IMR-90 (cell line): ENCODE data around the gene IFRD1. TPM values are rescaled to one million over a fixed set of nuclear protein-coding genes. Genes with fewer than 3 reads are reported as not detected.

Source experiments
- ATAC-seq: fragments of 200-7000 bp; cut with Tn5 transposase; 2 replicates; pipeline ENCODE4 v1.9.1; 2020; ENCODE audit warnings: low read depth, mild to moderate bottlenecking, moderate library complexity
- BruUV-seq: library from RNA; stranded (reverse); fragments of 400-500 nt; replicated peaks from 2 replicates; lab custom pipeline; 2021; lab: Mats Ljungman, UMichigan
- CTCF ChIA-PET: fragments of 300-600 bp; formaldehyde crosslinking; extraction: SDS; loops from one replicate; lab custom pipeline; 2021; ENCODE audit warnings: antibody characterized with exemption; lab: Yijun Ruan, JAX
- POLR2A ChIA-PET: fragments of 300-600 bp; sonication (Branson Sonifier 250); formaldehyde crosslinking; loops from one replicate; lab custom pipeline; 2022; ENCODE audit warnings: antibody characterized with exemption; ENCODE audit not compliant: unreplicated experiment; lab: Charles Lee
- DNase-seq: peaks from one replicate; pipeline ENCODE4 v3.0.0; 2013
- H2AFZ ChIP-seq: replicated peaks from 2 replicates; pipeline ENCODE3; 2013; ENCODE audit warnings: low read length, mild to moderate bottlenecking; ENCODE audit not compliant: poor library complexity
- H2AK5ac ChIP-seq: 2 replicates; pipeline ENCODE4 v1.6.1; 2013; ENCODE audit warnings: low read depth, low read length, inconsistent platforms
- H2AK9ac ChIP-seq: replicated peaks from 2 replicates; pipeline ENCODE3; 2013; ENCODE audit warnings: mild to moderate bottlenecking, low read depth, low read length, moderate library complexity; ENCODE audit not compliant: poor library complexity
- H2BK120ac ChIP-seq: 2 replicates; pipeline ENCODE4 v1.6.1; 2013; ENCODE audit warnings: low read depth, low read length, inconsistent platforms
- H2BK15ac ChIP-seq: 3 replicates; pipeline ENCODE4 v1.6.1; 2013; ENCODE audit warnings: low read depth, low read length, inconsistent platforms
- H2BK20ac ChIP-seq: 2 replicates; pipeline ENCODE4 v1.6.1; 2013; ENCODE audit warnings: low read depth, mild to moderate bottlenecking, inconsistent platforms, low read length, moderate library complexity
- H2BK5ac ChIP-seq: 2 replicates; pipeline ENCODE4 v1.6.1; 2013; ENCODE audit warnings: mild to moderate bottlenecking, low read depth, low read length, inconsistent platforms; ENCODE audit not compliant: poor library complexity, severe bottlenecking
- H3K14ac ChIP-seq: replicated peaks from 2 replicates; pipeline ENCODE4 v1.6.1; 2013; ENCODE audit warnings: low read depth, low read length, inconsistent platforms
- H3K18ac ChIP-seq: 2 replicates; pipeline ENCODE4 v1.6.1; 2013; ENCODE audit warnings: low read depth, low read length, control low read depth
- H3K23ac ChIP-seq: 2 replicates; pipeline ENCODE4 v1.6.1; 2013; ENCODE audit warnings: low read depth, low read length, inconsistent platforms
- H3K27ac ChIP-seq: 2 replicates; pipeline ENCODE4 v1.5.1; 2013; ENCODE audit warnings: mild to moderate bottlenecking, control low read depth, low read length; ENCODE audit not compliant: insufficient read depth
- H3K27me3 ChIP-seq: 2 replicates; pipeline ENCODE4 v1.6.1; 2013; ENCODE audit warnings: low read length; ENCODE audit not compliant: control insufficient read depth, insufficient read depth
- H3K36me3 ChIP-seq: 2 replicates; pipeline ENCODE4 v1.6.1; 2013; ENCODE audit warnings: low read length, mixed read lengths; ENCODE audit not compliant: control insufficient read depth, insufficient read depth
- H3K4ac ChIP-seq: 2 replicates; pipeline ENCODE4 v1.6.1; 2013; ENCODE audit warnings: low read depth, low read length, inconsistent platforms
- H3K4me1 ChIP-seq: 2 replicates; pipeline ENCODE4 v1.6.1; 2013; ENCODE audit warnings: low read length, mixed read lengths; ENCODE audit not compliant: control insufficient read depth, insufficient read depth
- H3K4me2 ChIP-seq: 2 replicates; pipeline ENCODE4 v1.6.1; 2013; ENCODE audit warnings: low read depth, mild to moderate bottlenecking, control low read depth, low read length, moderate library complexity
- H3K4me3 ChIP-seq: 2 replicates; pipeline ENCODE4 v1.5.1; 2013; ENCODE audit warnings: low read depth, mild to moderate bottlenecking, control low read depth, low read length, moderate library complexity; ENCODE audit not compliant: insufficient read depth
- H3K56ac ChIP-seq: 2 replicates; pipeline ENCODE4 v1.6.1; 2013; ENCODE audit warnings: low read length, inconsistent platforms; ENCODE audit not compliant: insufficient read depth; ENCODE audit errors: extremely low read depth
- H3K79me1 ChIP-seq, 2 experiments: 2 replicates each; pipeline ENCODE4 v1.6.1; 2013; ENCODE audit warnings: low read length in 2 of 2, inconsistent platforms in 1 of 2, low read depth in 1 of 2
- H3K9ac ChIP-seq: 2 replicates; pipeline ENCODE4 v1.6.1; 2013; ENCODE audit warnings: low read depth, low read length, control low read depth
- H3K9me1 ChIP-seq: 2 replicates; pipeline ENCODE4 v1.6.1; 2013; ENCODE audit warnings: low read length, inconsistent platforms; ENCODE audit not compliant: insufficient read depth
- H3K9me3 ChIP-seq: 2 replicates; pipeline ENCODE4 v1.6.1; 2013; ENCODE audit warnings: low read length; ENCODE audit not compliant: control insufficient read depth, insufficient read depth
- H4K20me1 ChIP-seq: 2 replicates; pipeline ENCODE4 v1.6.1; 2013; ENCODE audit warnings: low read length, inconsistent platforms; ENCODE audit not compliant: insufficient read depth
- H4K5ac ChIP-seq: 2 replicates; pipeline ENCODE4 v1.6.1; 2013; ENCODE audit warnings: mild to moderate bottlenecking, low read depth, low read length, control low read depth
- H4K8ac ChIP-seq, 2 experiments: 2 replicates each; pipeline ENCODE4 v1.6.1; 2013; ENCODE audit warnings: low read depth in 2 of 2, low read length in 2 of 2, control low read depth in 1 of 2, inconsistent platforms in 1 of 2
- H4K91ac ChIP-seq: 2 replicates; pipeline ENCODE4 v1.6.1; 2013; ENCODE audit warnings: low read depth, low read length, inconsistent platforms; ENCODE audit not compliant: insufficient read depth
- BHLHE40 ChIP-seq: fragments of 150-350 bp; IDR thresholded peaks from 2 replicates; pipeline ENCODE4 v1.6.1; 2016; ENCODE audit warnings: mild to moderate bottlenecking, low read depth, low read length
- CEBPB ChIP-seq: IDR thresholded peaks from 2 replicates; pipeline ENCODE4 v1.6.1; 2012; ENCODE audit warnings: low read depth, low read length, improper control_type of control experiment
- CHD1 ChIP-seq: IDR thresholded peaks from 2 replicates; pipeline ENCODE4 v1.6.1; 2012; ENCODE audit warnings: low read depth, low read length, improper control_type of control experiment
- FOS ChIP-seq: fragments of 150-350 bp; IDR thresholded peaks from 2 replicates; pipeline ENCODE4 v1.6.1; 2016; ENCODE audit warnings: low read depth, low read length
- MAFK ChIP-seq: IDR thresholded peaks from 2 replicates; pipeline ENCODE4 v1.6.1; 2012; ENCODE audit warnings: low read depth, low read length, improper control_type of control experiment
- MAZ ChIP-seq: IDR thresholded peaks from 2 replicates; pipeline ENCODE4 v1.6.1; 2012; ENCODE audit warnings: low read depth, mild to moderate bottlenecking, low read length, improper control_type of control experiment, moderate library complexity, borderline replicate concordance
- MXI1 ChIP-seq: IDR thresholded peaks from 2 replicates; pipeline ENCODE4 v1.6.1; 2012; ENCODE audit warnings: low read depth, mild to moderate bottlenecking, low read length, moderate library complexity, borderline replicate concordance
- NFE2L2 ChIP-seq: fragments of 150-350 bp; IDR thresholded peaks from 2 replicates; pipeline ENCODE4 v1.6.1; 2016; ENCODE audit warnings: low read depth, mild to moderate bottlenecking, low read length
- POLR2A ChIP-seq: IDR thresholded peaks from 2 replicates; pipeline ENCODE4 v1.6.1; 2012; ENCODE audit warnings: mild to moderate bottlenecking, low read depth, low read length
- RAD21 ChIP-seq: IDR thresholded peaks from 2 replicates; pipeline ENCODE4 v1.6.1; 2012; ENCODE audit warnings: low read length, improper control_type of control experiment
- RCOR1 ChIP-seq: IDR thresholded peaks from 2 replicates; pipeline ENCODE4 v1.6.1; 2012; ENCODE audit warnings: mild to moderate bottlenecking, low read length, improper control_type of control experiment; ENCODE audit not compliant: insufficient replicate concordance
- RFX5 ChIP-seq: IDR thresholded peaks from 2 replicates; pipeline ENCODE4 v1.8.0; 2012; ENCODE audit warnings: low read depth, mild to moderate bottlenecking, low read length, moderate library complexity
- WGBS, 2 experiments: methylation state at CpG; one replicate each; pipeline versions ENCODE4 v1.1.5 to v1.1.7; 2013; ENCODE audit warnings: missing lambda C conversion rate in 2 of 2; ENCODE audit not compliant: insufficient read length in 1 of 2; ENCODE audit errors: extremely low coverage in 2 of 2; 5-methylcytosine and 5-hydroxymethylcytosine counted together
- dilution Hi-C: fragments of 300-500 bp; cut with HindIII; formaldehyde crosslinking; loops from one replicate; pipeline ENCODE4 v1.14.3; 2018; ENCODE audit warnings: low sequenced_read_pairs; ENCODE audit not compliant: unreplicated experiment
- in situ Hi-C: fragments of 300-500 bp; cut with MboI; formaldehyde crosslinking; loops from 3 replicates; pipeline ENCODE4 v1.14.3; 2019; ENCODE audit warnings: low sequenced_read_pairs, inconsistent platforms, mixed read lengths
- intact Hi-C: fragments of 100-400 bp; cut with micrococcal nuclease; formaldehyde crosslinking; loops from 2 replicates; pipeline ENCODE4 v1.10.0; 2022
- polyA plus RNA-seq, 3 experiments: library from polyadenylated mRNA; depleted of rRNA; stranded (reverse); fragments of >200 nt; gene quantifications; 2 replicates each; pipeline ENCODE4 v1.2.3, GENCODE V29; 2012; ENCODE audit warnings: low replicate concordance in 1 of 3
- total RNA-seq: library from RNA; depleted of rRNA; stranded (reverse); fragments of >200 nt; gene quantifications from 2 replicates; pipeline ENCODE4 v1.2.3, GENCODE V29; 2012
- TF ChIP-seq, protein P1 (sequence below): conservative IDR thresholded peaks from 2 replicates; pipeline ENCODE4 v1.5.1; 2012; ENCODE audit warnings: mild to moderate bottlenecking, low read depth, low read length, improper control_type of control experiment
- TF ChIP-seq, protein P2 (sequence below): fragments of 150-350 bp; IDR thresholded peaks from 2 replicates; pipeline ENCODE4 v1.6.1; 2016; ENCODE audit warnings: low read depth, mild to moderate bottlenecking, low read length, moderate library complexity, borderline replicate concordance
- TF ChIP-seq, protein P3 (sequence below): fragments of 150-350 bp; IDR thresholded peaks from 2 replicates; pipeline ENCODE4 v1.6.1; 2017; ENCODE audit warnings: mild to moderate bottlenecking, antibody characterized with exemption, low read length, low read depth

IFRD1 gene
- total and polyA plus RNA-seq, 2 of the 4 experiments (the other 2 are of a cell fraction): 18.3 to 25.3 TPM

DNA sequence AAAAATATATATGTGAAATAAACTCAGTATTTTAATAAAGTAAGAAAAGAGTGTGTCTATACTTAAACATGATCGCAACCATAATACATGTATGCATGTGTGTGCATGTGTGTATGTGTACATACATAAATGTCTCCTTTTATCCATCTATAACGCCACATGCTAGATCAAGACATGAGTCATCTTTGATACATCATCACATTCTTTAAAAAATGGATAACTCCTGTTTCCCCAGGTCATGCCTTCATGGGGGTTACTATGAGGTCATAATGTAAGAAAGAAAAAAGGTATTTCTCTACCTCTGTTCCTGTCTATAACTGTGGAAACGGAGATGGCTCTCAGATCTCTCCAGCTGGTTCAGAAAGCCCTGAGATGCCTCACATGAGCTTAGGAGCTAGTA, 71.7 kb downstream of the IFRD1 start:
- no peak overlapping the region for H2AFZ ChIP-seq
- H2BK15ac ChIP-seq: no peak overlapping the region
- no peaks in the 10 kb centered on the region for H3K9me3 ChIP-seq
- no peak overlapping the region for H3K4me3 ChIP-seq
- dilution Hi-C loops: no loop called here
- H2BK120ac ChIP-seq: no peak overlapping the region
- H3K9me1 ChIP-seq: no peaks in the 10 kb centered on the region
- no peak overlapping the region for H3K4ac ChIP-seq
- no peak overlapping the region for H4K91ac ChIP-seq
- WGBS, 2 experiments: no CpG with 5 or more reads among the region's 3 CpGs
- no peaks in the 10 kb centered on the region for H3K4me1 ChIP-seq
- H3K18ac ChIP-seq: no peak overlapping the region
- ChIA-PET POLR2A (no interaction called here), CTCF (no interaction called here)
- no peak overlapping the region for H3K9ac ChIP-seq
- no peak overlapping the region for H3K14ac ChIP-seq
- no peaks in the 10 kb centered on the region for H4K20me1 ChIP-seq
- H3K36me3 ChIP-seq: no peaks in the 10 kb centered on the region
- H3K4me2 ChIP-seq: no peak overlapping the region
- H3K23ac ChIP-seq: no peak overlapping the region
- H2BK20ac ChIP-seq: no peak overlapping the region
- H2AK9ac ChIP-seq: no peak overlapping the region
- H3K27me3 ChIP-seq: peaks cover 16% of the 10 kb centered on the region
- H4K5ac ChIP-seq: no peak overlapping the region
- ATAC-seq (no peak), DNase-seq (no peak)
- H3K79me1 ChIP-seq: no peaks in the 10 kb centered on the region
- H4K8ac ChIP-seq: no peak overlapping the region
- in situ Hi-C loops: no loop called here
- H2BK5ac ChIP-seq: no peak overlapping the region
- TF ChIP-seq MAFK (no peak), CEBPB (no peak), MAZ (no peak), BHLHE40 (no peak), RFX5 (no peak), FOS (no peak), RAD21 (no peak), CHD1 (no peak), RCOR1 (no peak), POLR2A (no peak), NFE2L2 (no peak), MXI1 (no peak)
- TF ChIP-seq, protein P1, sequence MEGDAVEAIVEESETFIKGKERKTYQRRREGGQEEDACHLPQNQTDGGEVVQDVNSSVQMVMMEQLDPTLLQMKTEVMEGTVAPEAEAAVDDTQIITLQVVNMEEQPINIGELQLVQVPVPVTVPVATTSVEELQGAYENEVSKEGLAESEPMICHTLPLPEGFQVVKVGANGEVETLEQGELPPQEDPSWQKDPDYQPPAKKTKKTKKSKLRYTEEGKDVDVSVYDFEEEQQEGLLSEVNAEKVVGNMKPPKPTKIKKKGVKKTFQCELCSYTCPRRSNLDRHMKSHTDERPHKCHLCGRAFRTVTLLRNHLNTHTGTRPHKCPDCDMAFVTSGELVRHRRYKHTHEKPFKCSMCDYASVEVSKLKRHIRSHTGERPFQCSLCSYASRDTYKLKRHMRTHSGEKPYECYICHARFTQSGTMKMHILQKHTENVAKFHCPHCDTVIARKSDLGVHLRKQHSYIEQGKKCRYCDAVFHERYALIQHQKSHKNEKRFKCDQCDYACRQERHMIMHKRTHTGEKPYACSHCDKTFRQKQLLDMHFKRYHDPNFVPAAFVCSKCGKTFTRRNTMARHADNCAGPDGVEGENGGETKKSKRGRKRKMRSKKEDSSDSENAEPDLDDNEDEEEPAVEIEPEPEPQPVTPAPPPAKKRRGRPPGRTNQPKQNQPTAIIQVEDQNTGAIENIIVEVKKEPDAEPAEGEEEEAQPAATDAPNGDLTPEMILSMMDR: no peak
- TF ChIP-seq, protein P2, sequence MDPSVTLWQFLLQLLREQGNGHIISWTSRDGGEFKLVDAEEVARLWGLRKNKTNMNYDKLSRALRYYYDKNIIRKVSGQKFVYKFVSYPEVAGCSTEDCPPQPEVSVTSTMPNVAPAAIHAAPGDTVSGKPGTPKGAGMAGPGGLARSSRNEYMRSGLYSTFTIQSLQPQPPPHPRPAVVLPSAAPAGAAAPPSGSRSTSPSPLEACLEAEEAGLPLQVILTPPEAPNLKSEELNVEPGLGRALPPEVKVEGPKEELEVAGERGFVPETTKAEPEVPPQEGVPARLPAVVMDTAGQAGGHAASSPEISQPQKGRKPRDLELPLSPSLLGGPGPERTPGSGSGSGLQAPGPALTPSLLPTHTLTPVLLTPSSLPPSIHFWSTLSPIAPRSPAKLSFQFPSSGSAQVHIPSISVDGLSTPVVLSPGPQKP: no peak
- TF ChIP-seq, protein P3, sequence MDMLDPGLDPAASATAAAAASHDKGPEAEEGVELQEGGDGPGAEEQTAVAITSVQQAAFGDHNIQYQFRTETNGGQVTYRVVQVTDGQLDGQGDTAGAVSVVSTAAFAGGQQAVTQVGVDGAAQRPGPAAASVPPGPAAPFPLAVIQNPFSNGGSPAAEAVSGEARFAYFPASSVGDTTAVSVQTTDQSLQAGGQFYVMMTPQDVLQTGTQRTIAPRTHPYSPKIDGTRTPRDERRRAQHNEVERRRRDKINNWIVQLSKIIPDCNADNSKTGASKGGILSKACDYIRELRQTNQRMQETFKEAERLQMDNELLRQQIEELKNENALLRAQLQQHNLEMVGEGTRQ: no peak
- intact Hi-C loops: no loop called here
- BruUV-seq: no TSS peak
- no peak overlapping the region for H2AK5ac ChIP-seq
- no peak overlapping the region for H3K56ac ChIP-seq
- H3K27ac ChIP-seq: no peak overlapping the region
